GM12801 (cell line): ENCODE measurements around the gene INVS.

Experiments used
- CTCF ChIP-seq: IDR thresholded peaks from one replicate; pipeline ENCODE4 v1.5.1; 2011; ENCODE audit warnings: control low read depth; ENCODE audit not compliant: insufficient read length; ENCODE audit errors: extremely low read depth

Gene INVS

GRCh38 chr9:100228352-100228869 lies 129.4 kb downstream of the INVS start:
- no peak for TF ChIP-seq CTCF

- no peak for TF ChIP-seq CTCF
Measured at GRCh38 chr9:100229136-100229535, 130.1 kb downstream of the INVS start.

GRCh38 chr9:100229561-100229960 lies 130.5 kb downstream of the INVS start:
- no peak for TF ChIP-seq CTCF

GRCh38 chr9:100240512-100240911 lies 141.5 kb downstream of the INVS start:
- TF ChIP-seq CTCF = no peak

- no peak for TF ChIP-seq CTCF
Measured at GRCh38 chr9:100267211-100267610, 168.2 kb downstream of the INVS start.

- no peak for TF ChIP-seq CTCF
Measured at GRCh38 chr9:100268271-100268670, 169.2 kb downstream of the INVS start.

- TF ChIP-seq CTCF = no peak
Measured at GRCh38 chr9:100269656-100270055, 170.6 kb downstream of the INVS start.
